ENCODE measurements around the gene RANGRF. TPM values are rescaled to one million over a fixed set of nuclear protein-coding genes. Genes with fewer than 3 reads are reported as not detected.

RANGRF gene
- total and polyA plus RNA-seq, 12 donors = 18.8 to 46.9 (median 25.4) TPM

- no peaks in the 10 kb centered on the region for H3K9me3 ChIP-seq (replicated peaks in 1 of 3)
- TF ChIP-seq CTCF (IDR thresholded peaks at IDR 0.05) = no peak
- no peak for TF ChIP-seq POLR2A (IDR thresholded peaks at IDR 0.05)
- H3K4me1 ChIP-seq (replicated peaks in 1 of 2) = no peaks in the 10 kb centered on the region
- 82 to 90% (median 87%) methylated on average over 11 to 13 of the region's 13 CpGs for whole genome bisulfite sequencing, 4 donors
- no peaks in the 10 kb centered on the region for H3K27me3 ChIP-seq
- intact Hi-C loops (cut with DNase I) = no loop called here
- no peak overlapping the region for H3K4me3 ChIP-seq
- peaks cover 0 to 54% of the 10 kb centered on the region in 2 donors for H3K36me3 ChIP-seq (replicated peaks in 1 of 2)
- no peak for DNase-seq
- H3K27ac ChIP-seq = no peak overlapping the region
Observed at GRCh38 chr17:8267480-8268147, 20.9 kb upstream of the RANGRF start.

- Histone ChIP-seq H3K4me3 (no peak overlapping the region), H3K27me3 (no peaks in the 10 kb centered on the region), H3K9me3 (replicated peaks in 1 of 3) (no peaks in the 10 kb centered on the region), H3K27ac (no peak overlapping the region), H3K4me1 (replicated peaks in 1 of 2) (no peaks in the 10 kb centered on the region), H3K36me3 (replicated peaks in 1 of 2) (peaks cover 0 to 44% of the 10 kb centered on the region in 2 donors)
- TF ChIP-seq CTCF (IDR thresholded peaks at IDR 0.05) (no peak), POLR2A (IDR thresholded peaks at IDR 0.05) (no peak)
- DNase-seq = no peak
- intact Hi-C loops (cut with DNase I) = no loop called here
- 90 to 97% (median 94%) methylated on average over 10 to 29 of the region's 29 CpGs for WGBS, 4 donors
Observed at GRCh38 chr17:8268550-8269298, 19.7 kb upstream of the RANGRF start.

DNA sequence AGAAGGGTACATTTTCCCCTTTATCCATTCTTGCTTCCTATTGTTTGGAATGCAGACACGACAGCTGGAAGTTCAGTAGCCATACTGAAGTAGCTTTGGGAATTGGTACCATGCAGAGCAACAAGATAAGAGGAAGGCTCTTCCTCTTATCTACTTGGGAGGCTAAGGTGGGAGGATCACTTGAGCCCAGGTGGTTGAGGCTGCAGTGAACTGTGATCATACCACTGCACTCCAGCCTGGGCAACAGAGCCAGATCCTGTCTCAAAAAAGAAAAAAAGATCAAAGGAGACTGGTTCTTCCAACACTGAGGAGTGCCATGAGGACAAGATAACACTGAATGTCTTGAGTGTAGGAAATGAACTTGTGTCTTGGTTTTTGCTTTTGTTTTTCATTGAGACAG is 16.0 kb upstream of the RANGRF start:
- intact Hi-C loops (cut with DNase I) = no loop called here
- Histone ChIP-seq H3K4me1 (replicated peaks in 1 of 2) (no peaks in the 10 kb centered on the region), H3K27me3 (no peaks in the 10 kb centered on the region), H3K27ac (no peak overlapping the region), H3K9me3 (replicated peaks in 1 of 3) (no peaks in the 10 kb centered on the region), H3K4me3 (no peak overlapping the region), H3K36me3 (replicated peaks in 1 of 2) (peaks cover 0 to 9% of the 10 kb centered on the region in 2 donors)
- WGBS, 4 donors = 82 to 100% (median 91%) methylated on average over 1 of the region's 1 CpG
- DNase-seq = no peak
- TF ChIP-seq CTCF (IDR thresholded peaks at IDR 0.05) (no peak), POLR2A (IDR thresholded peaks at IDR 0.05) (no peak)

DNA sequence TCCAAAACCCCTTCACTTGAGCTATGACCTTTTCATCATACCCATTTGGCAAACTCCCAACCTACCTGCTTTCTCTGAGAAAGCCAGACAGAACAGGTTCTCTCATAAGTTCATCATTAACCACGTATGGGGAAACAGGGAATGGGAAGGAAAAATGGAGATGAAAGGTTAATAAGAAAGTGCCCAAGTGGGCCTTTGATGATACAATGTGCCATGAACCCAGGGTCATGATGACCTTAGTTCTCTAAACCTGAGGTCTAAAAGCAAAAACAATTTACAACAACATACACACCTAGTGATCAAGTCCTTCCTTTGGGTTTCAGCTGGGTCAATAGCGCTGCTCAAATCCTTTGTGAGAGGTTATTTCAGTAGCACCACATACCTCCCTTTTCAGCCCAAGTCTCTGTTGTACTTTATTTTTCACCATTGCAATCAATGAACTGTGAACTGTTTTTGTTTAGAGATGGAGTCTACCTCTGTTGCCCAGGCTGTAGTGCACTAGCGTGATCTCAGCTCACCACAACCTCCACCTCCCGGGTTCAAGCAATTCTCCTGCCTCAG is 14.5 kb upstream of the RANGRF start:
- TF ChIP-seq POLR2A (IDR thresholded peaks at IDR 0.05) (no peak), CTCF (IDR thresholded peaks at IDR 0.05) (no peak)
- H3K27ac ChIP-seq = no peak overlapping the region
- no peaks in the 10 kb centered on the region for H3K4me1 ChIP-seq (replicated peaks in 1 of 2)
- peaks cover 0 to 4% of the 10 kb centered on the region in 2 donors for H3K36me3 ChIP-seq (replicated peaks in 1 of 2)
- DNase-seq = no peak
- WGBS, 4 donors = 85 to 94% (median 90%) methylated on average over 4 of the region's 4 CpGs
- intact Hi-C loops (cut with DNase I) = no loop called here
- H3K4me3 ChIP-seq = no peak overlapping the region
- H3K9me3 ChIP-seq (replicated peaks in 1 of 3) = no peaks in the 10 kb centered on the region
- no peaks in the 10 kb centered on the region for H3K27me3 ChIP-seq
